IMR-90 (cell line): ENCODE results near the gene PGF. TPM values are rescaled to one million over a fixed set of nuclear protein-coding genes. Genes with fewer than 3 reads are reported as not detected.

Experiments used
- ATAC-seq: fragments of 200-7000 bp; cut with Tn5 transposase; 2 replicates; pipeline ENCODE4 v1.9.1; 2020; ENCODE audit warnings: low read depth, mild to moderate bottlenecking, moderate library complexity
- BruUV-seq: library from RNA; stranded (reverse); fragments of 400-500 nt; replicated peaks from 2 replicates; lab custom pipeline; 2021; lab: Mats Ljungman, UMichigan
- CTCF ChIA-PET: fragments of 300-600 bp; formaldehyde crosslinking; extraction: SDS; loops from one replicate; lab custom pipeline; 2021; ENCODE audit warnings: antibody characterized with exemption; lab: Yijun Ruan, JAX
- POLR2A ChIA-PET: fragments of 300-600 bp; sonication (Branson Sonifier 250); formaldehyde crosslinking; loops from one replicate; lab custom pipeline; 2022; ENCODE audit warnings: antibody characterized with exemption; ENCODE audit not compliant: unreplicated experiment; lab: Charles Lee
- DNase-seq: peaks from one replicate; pipeline ENCODE4 v3.0.0; 2013
- H2AFZ ChIP-seq: replicated peaks from 2 replicates; pipeline ENCODE3; 2013; ENCODE audit warnings: low read length, mild to moderate bottlenecking; ENCODE audit not compliant: poor library complexity
- H2AK5ac ChIP-seq: 2 replicates; pipeline ENCODE4 v1.6.1; 2013; ENCODE audit warnings: low read depth, low read length, inconsistent platforms
- H2AK9ac ChIP-seq: replicated peaks from 2 replicates; pipeline ENCODE3; 2013; ENCODE audit warnings: mild to moderate bottlenecking, low read depth, low read length, moderate library complexity; ENCODE audit not compliant: poor library complexity
- H2BK120ac ChIP-seq: 2 replicates; pipeline ENCODE4 v1.6.1; 2013; ENCODE audit warnings: low read depth, low read length, inconsistent platforms
- H2BK15ac ChIP-seq: 3 replicates; pipeline ENCODE4 v1.6.1; 2013; ENCODE audit warnings: low read depth, low read length, inconsistent platforms
- H2BK20ac ChIP-seq: 2 replicates; pipeline ENCODE4 v1.6.1; 2013; ENCODE audit warnings: low read depth, mild to moderate bottlenecking, inconsistent platforms, low read length, moderate library complexity
- H2BK5ac ChIP-seq: 2 replicates; pipeline ENCODE4 v1.6.1; 2013; ENCODE audit warnings: mild to moderate bottlenecking, low read depth, low read length, inconsistent platforms; ENCODE audit not compliant: poor library complexity, severe bottlenecking
- H3K14ac ChIP-seq: replicated peaks from 2 replicates; pipeline ENCODE4 v1.6.1; 2013; ENCODE audit warnings: low read depth, low read length, inconsistent platforms
- H3K18ac ChIP-seq: 2 replicates; pipeline ENCODE4 v1.6.1; 2013; ENCODE audit warnings: low read depth, low read length, control low read depth
- H3K23ac ChIP-seq: 2 replicates; pipeline ENCODE4 v1.6.1; 2013; ENCODE audit warnings: low read depth, low read length, inconsistent platforms
- H3K27ac ChIP-seq: 2 replicates; pipeline ENCODE4 v1.5.1; 2013; ENCODE audit warnings: mild to moderate bottlenecking, control low read depth, low read length; ENCODE audit not compliant: insufficient read depth
- H3K27me3 ChIP-seq: 2 replicates; pipeline ENCODE4 v1.6.1; 2013; ENCODE audit warnings: low read length; ENCODE audit not compliant: control insufficient read depth, insufficient read depth
- H3K36me3 ChIP-seq: 2 replicates; pipeline ENCODE4 v1.6.1; 2013; ENCODE audit warnings: low read length, mixed read lengths; ENCODE audit not compliant: control insufficient read depth, insufficient read depth
- H3K4ac ChIP-seq: 2 replicates; pipeline ENCODE4 v1.6.1; 2013; ENCODE audit warnings: low read depth, low read length, inconsistent platforms
- H3K4me1 ChIP-seq: 2 replicates; pipeline ENCODE4 v1.6.1; 2013; ENCODE audit warnings: low read length, mixed read lengths; ENCODE audit not compliant: control insufficient read depth, insufficient read depth
- H3K4me2 ChIP-seq: 2 replicates; pipeline ENCODE4 v1.6.1; 2013; ENCODE audit warnings: low read depth, mild to moderate bottlenecking, control low read depth, low read length, moderate library complexity
- H3K4me3 ChIP-seq: 2 replicates; pipeline ENCODE4 v1.5.1; 2013; ENCODE audit warnings: low read depth, mild to moderate bottlenecking, control low read depth, low read length, moderate library complexity; ENCODE audit not compliant: insufficient read depth
- H3K56ac ChIP-seq: 2 replicates; pipeline ENCODE4 v1.6.1; 2013; ENCODE audit warnings: low read length, inconsistent platforms; ENCODE audit not compliant: insufficient read depth; ENCODE audit errors: extremely low read depth
- H3K79me1 ChIP-seq, 2 experiments: 2 replicates each; pipeline ENCODE4 v1.6.1; 2013; ENCODE audit warnings: low read length in 2 of 2, inconsistent platforms in 1 of 2, low read depth in 1 of 2
- H3K9ac ChIP-seq: 2 replicates; pipeline ENCODE4 v1.6.1; 2013; ENCODE audit warnings: low read depth, low read length, control low read depth
- H3K9me1 ChIP-seq: 2 replicates; pipeline ENCODE4 v1.6.1; 2013; ENCODE audit warnings: low read length, inconsistent platforms; ENCODE audit not compliant: insufficient read depth
- H3K9me3 ChIP-seq: 2 replicates; pipeline ENCODE4 v1.6.1; 2013; ENCODE audit warnings: low read length; ENCODE audit not compliant: control insufficient read depth, insufficient read depth
- H4K20me1 ChIP-seq: 2 replicates; pipeline ENCODE4 v1.6.1; 2013; ENCODE audit warnings: low read length, inconsistent platforms; ENCODE audit not compliant: insufficient read depth
- H4K5ac ChIP-seq: 2 replicates; pipeline ENCODE4 v1.6.1; 2013; ENCODE audit warnings: mild to moderate bottlenecking, low read depth, low read length, control low read depth
- H4K8ac ChIP-seq, 2 experiments: 2 replicates each; pipeline ENCODE4 v1.6.1; 2013; ENCODE audit warnings: low read depth in 2 of 2, low read length in 2 of 2, control low read depth in 1 of 2, inconsistent platforms in 1 of 2
- H4K91ac ChIP-seq: 2 replicates; pipeline ENCODE4 v1.6.1; 2013; ENCODE audit warnings: low read depth, low read length, inconsistent platforms; ENCODE audit not compliant: insufficient read depth
- BHLHE40 ChIP-seq: fragments of 150-350 bp; IDR thresholded peaks from 2 replicates; pipeline ENCODE4 v1.6.1; 2016; ENCODE audit warnings: mild to moderate bottlenecking, low read depth, low read length
- CEBPB ChIP-seq: IDR thresholded peaks from 2 replicates; pipeline ENCODE4 v1.6.1; 2012; ENCODE audit warnings: low read depth, low read length, improper control_type of control experiment
- CHD1 ChIP-seq: IDR thresholded peaks from 2 replicates; pipeline ENCODE4 v1.6.1; 2012; ENCODE audit warnings: low read depth, low read length, improper control_type of control experiment
- CTCF ChIP-seq: conservative IDR thresholded peaks from 2 replicates; pipeline ENCODE4 v1.5.1; 2012; ENCODE audit warnings: mild to moderate bottlenecking, low read depth, low read length, improper control_type of control experiment
- FOS ChIP-seq: fragments of 150-350 bp; IDR thresholded peaks from 2 replicates; pipeline ENCODE4 v1.6.1; 2016; ENCODE audit warnings: low read depth, low read length
- MAFK ChIP-seq: IDR thresholded peaks from 2 replicates; pipeline ENCODE4 v1.6.1; 2012; ENCODE audit warnings: low read depth, low read length, improper control_type of control experiment
- MAZ ChIP-seq: IDR thresholded peaks from 2 replicates; pipeline ENCODE4 v1.6.1; 2012; ENCODE audit warnings: low read depth, mild to moderate bottlenecking, low read length, improper control_type of control experiment, moderate library complexity, borderline replicate concordance
- MXI1 ChIP-seq: IDR thresholded peaks from 2 replicates; pipeline ENCODE4 v1.6.1; 2012; ENCODE audit warnings: low read depth, mild to moderate bottlenecking, low read length, moderate library complexity, borderline replicate concordance
- NFE2L2 ChIP-seq: fragments of 150-350 bp; IDR thresholded peaks from 2 replicates; pipeline ENCODE4 v1.6.1; 2016; ENCODE audit warnings: low read depth, mild to moderate bottlenecking, low read length
- POLR2A ChIP-seq: IDR thresholded peaks from 2 replicates; pipeline ENCODE4 v1.6.1; 2012; ENCODE audit warnings: mild to moderate bottlenecking, low read depth, low read length
- RAD21 ChIP-seq: IDR thresholded peaks from 2 replicates; pipeline ENCODE4 v1.6.1; 2012; ENCODE audit warnings: low read length, improper control_type of control experiment
- RCOR1 ChIP-seq: IDR thresholded peaks from 2 replicates; pipeline ENCODE4 v1.6.1; 2012; ENCODE audit warnings: mild to moderate bottlenecking, low read length, improper control_type of control experiment; ENCODE audit not compliant: insufficient replicate concordance
- RFX5 ChIP-seq: IDR thresholded peaks from 2 replicates; pipeline ENCODE4 v1.8.0; 2012; ENCODE audit warnings: low read depth, mild to moderate bottlenecking, low read length, moderate library complexity
- SMC3 ChIP-seq: fragments of 150-350 bp; IDR thresholded peaks from 2 replicates; pipeline ENCODE4 v1.6.1; 2016; ENCODE audit warnings: low read depth, mild to moderate bottlenecking, antibody characterized with exemption, low read length, moderate library complexity
- USF2 ChIP-seq: fragments of 150-350 bp; IDR thresholded peaks from 2 replicates; pipeline ENCODE4 v1.6.1; 2017; ENCODE audit warnings: mild to moderate bottlenecking, antibody characterized with exemption, low read length, low read depth
- WGBS, 2 experiments: methylation state at CpG; one replicate each; pipeline versions ENCODE4 v1.1.5 to v1.1.7; 2013; ENCODE audit warnings: missing lambda C conversion rate in 2 of 2; ENCODE audit not compliant: insufficient read length in 1 of 2; ENCODE audit errors: extremely low coverage in 2 of 2; 5-methylcytosine and 5-hydroxymethylcytosine counted together
- dilution Hi-C: fragments of 300-500 bp; cut with HindIII; formaldehyde crosslinking; loops from one replicate; pipeline ENCODE4 v1.14.3; 2018; ENCODE audit warnings: low sequenced_read_pairs; ENCODE audit not compliant: unreplicated experiment
- in situ Hi-C: fragments of 300-500 bp; cut with MboI; formaldehyde crosslinking; loops from 3 replicates; pipeline ENCODE4 v1.14.3; 2019; ENCODE audit warnings: low sequenced_read_pairs, inconsistent platforms, mixed read lengths
- intact Hi-C: fragments of 100-400 bp; cut with micrococcal nuclease; formaldehyde crosslinking; loops from 2 replicates; pipeline ENCODE4 v1.10.0; 2022
- polyA plus RNA-seq, 3 experiments: library from polyadenylated mRNA; depleted of rRNA; stranded (reverse); fragments of >200 nt; gene quantifications; 2 replicates each; pipeline ENCODE4 v1.2.3, GENCODE V29; 2012; ENCODE audit warnings: low replicate concordance in 1 of 3
- total RNA-seq: library from RNA; depleted of rRNA; stranded (reverse); fragments of >200 nt; gene quantifications from 2 replicates; pipeline ENCODE4 v1.2.3, GENCODE V29; 2012
- TF ChIP-seq, protein P1 (sequence below): fragments of 150-350 bp; IDR thresholded peaks from 2 replicates; pipeline ENCODE4 v1.6.1; 2016; ENCODE audit warnings: low read depth, mild to moderate bottlenecking, low read length, moderate library complexity, borderline replicate concordance

Gene PGF
- total and polyA plus RNA-seq, 2 of the 4 experiments (the other 2 are of a cell fraction) = 0.36 to 0.39 TPM

DNA sequence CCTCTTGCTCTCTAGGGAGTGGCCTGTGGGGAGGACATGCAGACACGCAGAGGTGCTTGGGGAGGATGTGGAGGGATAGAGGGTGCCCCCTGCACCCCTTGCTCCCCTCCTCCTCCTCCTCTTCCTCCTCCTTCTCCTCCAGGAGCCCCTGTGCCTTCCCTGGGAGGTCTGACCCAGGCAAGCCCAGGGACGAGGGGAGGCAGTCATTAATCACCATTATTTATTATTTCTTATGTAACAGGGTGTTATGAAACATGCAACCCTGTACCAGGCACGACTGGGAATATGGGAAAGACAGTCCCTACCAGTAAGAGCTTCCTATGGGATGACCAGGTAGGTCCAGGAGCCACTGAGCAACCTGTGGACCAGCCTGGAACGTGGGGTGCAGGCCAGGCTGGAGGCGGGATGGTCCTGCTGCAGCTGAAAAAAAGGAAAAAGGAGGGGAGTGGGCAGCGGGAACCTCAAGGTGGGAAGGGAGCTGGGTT, 22.5 kb upstream of the PGF start:
- no TSS peak for BruUV-seq
- no peak overlapping the region for H3K14ac ChIP-seq
- in situ Hi-C loops (no loop called here), dilution Hi-C loops (no loop called here), intact Hi-C loops (no loop called here)
- H2BK120ac ChIP-seq = no peak overlapping the region
- DNase-seq (no peak), ATAC-seq (no peak)
- POLR2A ChIA-PET = no interaction called here
- H3K4me3 ChIP-seq = no peak overlapping the region
- H3K56ac ChIP-seq = no peak overlapping the region
- no peak overlapping the region for H3K18ac ChIP-seq
- no peaks in the 10 kb centered on the region for H3K36me3 ChIP-seq
- H3K4me1 ChIP-seq = peaks cover 15% of the 10 kb centered on the region
- H3K4me2 ChIP-seq = no peak overlapping the region
- no peak overlapping the region for H2BK5ac ChIP-seq
- H2BK15ac ChIP-seq = no peak overlapping the region
- H3K27me3 ChIP-seq = peaks cover 2% of the 10 kb centered on the region; the same call in 1 of the 2 replicates
- no peak for TF ChIP-seq MXI1
- TF ChIP-seq MAFK = no peak
- no peak for TF ChIP-seq CTCF
- TF ChIP-seq NFE2L2 = no peak
- TF ChIP-seq SMC3 = no peak
- TF ChIP-seq BHLHE40 = no peak
- no peak for TF ChIP-seq RCOR1
- TF ChIP-seq CHD1 = no peak
- TF ChIP-seq FOS = no peak
- no peak for TF ChIP-seq POLR2A
- no peak for TF ChIP-seq MAZ
- TF ChIP-seq RAD21 = no peak
- TF ChIP-seq, protein P1, sequence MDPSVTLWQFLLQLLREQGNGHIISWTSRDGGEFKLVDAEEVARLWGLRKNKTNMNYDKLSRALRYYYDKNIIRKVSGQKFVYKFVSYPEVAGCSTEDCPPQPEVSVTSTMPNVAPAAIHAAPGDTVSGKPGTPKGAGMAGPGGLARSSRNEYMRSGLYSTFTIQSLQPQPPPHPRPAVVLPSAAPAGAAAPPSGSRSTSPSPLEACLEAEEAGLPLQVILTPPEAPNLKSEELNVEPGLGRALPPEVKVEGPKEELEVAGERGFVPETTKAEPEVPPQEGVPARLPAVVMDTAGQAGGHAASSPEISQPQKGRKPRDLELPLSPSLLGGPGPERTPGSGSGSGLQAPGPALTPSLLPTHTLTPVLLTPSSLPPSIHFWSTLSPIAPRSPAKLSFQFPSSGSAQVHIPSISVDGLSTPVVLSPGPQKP = no peak
- TF ChIP-seq CEBPB = no peak
- no peak for TF ChIP-seq USF2
- no peak for TF ChIP-seq RFX5
- CTCF ChIA-PET = no interaction called here
- H3K79me1 ChIP-seq = no peaks in the 10 kb centered on the region
- H2AFZ ChIP-seq = peak overlapping the region; percentile 19
- H4K8ac ChIP-seq = no peak overlapping the region
- WGBS, 2 experiments = 60% methylated on average over 1 of the region's 6 CpGs; no CpG with 5 or more reads in 1 of the 2 experiments
- H3K9me1 ChIP-seq = peaks cover 9% of the 10 kb centered on the region; the same call in 1 of the 2 replicates
- H3K27ac ChIP-seq = no peak overlapping the region
- no peak overlapping the region for H3K4ac ChIP-seq
- no peak overlapping the region for H2BK20ac ChIP-seq
- no peaks in the 10 kb centered on the region for H3K9me3 ChIP-seq
- H4K91ac ChIP-seq = no peak overlapping the region
- H2AK9ac ChIP-seq = no peak overlapping the region
- H4K20me1 ChIP-seq = no peaks in the 10 kb centered on the region
- H2AK5ac ChIP-seq = 0 out of 2 replicates have a peak overlapping the region, but pooled peaks have one; percentile 10
- no peak overlapping the region for H3K9ac ChIP-seq
- no peak overlapping the region for H3K23ac ChIP-seq
- no peak overlapping the region for H4K5ac ChIP-seq
